B cell (primary cell): ENCODE measurements around the gene PGF. TPM values are rescaled to one million over a fixed set of nuclear protein-coding genes. Genes with fewer than 3 reads are reported as not detected.

Experiments used
- ATAC-seq: fragments of 200-7000 bp; cut with Tn5 transposase; one replicate; pipeline ENCODE4 v1.10.0; 2021; ENCODE audit warnings: low read depth, mild to moderate bottlenecking, moderate number of reproducible peaks, moderate library complexity
- CTCF ChIA-PET: fragments of 350-600 bp; sonication (Branson Sonifier 250); formaldehyde crosslinking; loops from one replicate; lab custom pipeline; 2021; ENCODE audit warnings: antibody characterized with exemption, inconsistent platforms; lab: Charles Lee
- POLR2A ChIA-PET: fragments of 350-600 bp; sonication (Branson Sonifier 250); formaldehyde crosslinking; loops from one replicate; lab custom pipeline; 2021; ENCODE audit warnings: antibody characterized with exemption; lab: Charles Lee
- DNase-seq: peaks from one replicate; pipeline ENCODE4 v3.0.0; 2013
- H2AFZ ChIP-seq: 2 replicates; pipeline ENCODE4 v1.6.1; 2012; ENCODE audit warnings: mild to moderate bottlenecking, low read depth, low read length; ENCODE audit not compliant: insufficient read depth, poor library complexity, severe bottlenecking
- H3K27ac ChIP-seq, 2 donors: 1 replicate in 1 of 2; 2 replicates in 1 of 2; pipeline ENCODE4 v1.5.1; 2012 to 2013; ENCODE audit warnings: low read length in 2 of 2, mild to moderate bottlenecking in 2 of 2, moderate library complexity in 1 of 2
- H3K27me3 ChIP-seq, 4 experiments: fragments of 200-600 bp in 1 of 4; sonication (generic) in 1 of 4; replicated peaks in 1 of 4; 1 replicate in 2 of 4; 2 replicates in 2 of 4; pipeline versions ENCODE4 v1.6.1 to v1.7.0; 2013 to 2016; ENCODE audit warnings: low read length in 3 of 4, mild to moderate bottlenecking in 2 of 4, mixed read lengths in 1 of 4, moderate library complexity in 1 of 4; ENCODE audit not compliant: insufficient read depth in 4 of 4, control insufficient read depth in 3 of 4; ENCODE audit errors: control extremely low read depth in 1 of 4
- H3K36me3 ChIP-seq, 2 experiments: replicated peaks in 1 of 2; 1 replicate in 1 of 2; 2 replicates in 1 of 2; pipeline versions ENCODE4 v1.6.1 to v1.7.1; 2013; ENCODE audit warnings: low read length in 1 of 2; ENCODE audit not compliant: insufficient read depth in 2 of 2, control insufficient read depth in 1 of 2; ENCODE audit errors: control extremely low read depth in 1 of 2, extremely low read depth in 1 of 2
- H3K4me1 ChIP-seq, 2 donors: fragments of 200-600 bp in 1 of 2; sonication (generic) in 1 of 2; 1 replicate in 1 of 2; 2 replicates in 1 of 2; pipeline versions ENCODE4 v1.5.1 to v1.6.1; 2013 to 2017; ENCODE audit warnings: low read length in 2 of 2; ENCODE audit not compliant: control insufficient read depth in 2 of 2, insufficient read depth in 2 of 2
- H3K4me2 ChIP-seq: replicated peaks from 2 replicates; pipeline ENCODE3; 2012; ENCODE audit warnings: mild to moderate bottlenecking, low read depth, low read length; ENCODE audit not compliant: poor library complexity, severe bottlenecking
- H3K4me3 ChIP-seq, 5 experiments: fragments of 200-600 bp in 1 of 5; sonication (generic) in 1 of 5; 1 replicate in 3 of 5; 2 replicates in 2 of 5; pipeline versions ENCODE4 v1.5.1 to v1.7.0; 2011 to 2016; ENCODE audit warnings: low read length in 4 of 5, mild to moderate bottlenecking in 4 of 5, low read depth in 2 of 5, control low read depth in 1 of 5, moderate library complexity in 1 of 5; ENCODE audit not compliant: insufficient read depth in 1 of 5; ENCODE audit errors: control extremely low read depth in 1 of 5, extremely low read depth in 1 of 5
- H3K79me2 ChIP-seq: fragments of 200-600 bp; sonication (generic); one replicate; pipeline ENCODE4 v1.6.0; 2016; ENCODE audit warnings: low read length; ENCODE audit not compliant: control insufficient read depth, insufficient read depth
- H3K9ac ChIP-seq: fragments of 200-600 bp; sonication (generic); 2 replicates; pipeline ENCODE4 v1.6.1; 2017; ENCODE audit warnings: mild to moderate bottlenecking, low read length, moderate library complexity
- H3K9me3 ChIP-seq, 3 donors: one replicate each; pipeline versions ENCODE4 v1.6.1 to v1.7.1; 2013; ENCODE audit warnings: low read length in 2 of 3; ENCODE audit not compliant: control insufficient read depth in 2 of 3, insufficient read depth in 1 of 3; ENCODE audit errors: control extremely low read depth in 1 of 3
- H4K20me1 ChIP-seq: 2 replicates; pipeline ENCODE4 v1.6.0; 2012; ENCODE audit warnings: mild to moderate bottlenecking, low read length; ENCODE audit not compliant: insufficient read depth, control insufficient read depth, poor library complexity, severe bottlenecking
- H3K27ac Mint-ChIP-seq: one replicate; pipeline ENCODE4 v1.8.0; 2021; ENCODE audit warnings: mixed read lengths
- H3K27me3 Mint-ChIP-seq: one replicate; pipeline ENCODE4 v1.8.0; 2021; ENCODE audit warnings: mixed read lengths
- H3K4me1 Mint-ChIP-seq: one replicate; pipeline ENCODE4 v1.8.0; 2021; ENCODE audit warnings: mixed read lengths
- H3K4me3 Mint-ChIP-seq: one replicate; pipeline ENCODE4 v1.8.0; 2021; ENCODE audit warnings: mixed read lengths
- H3K9me3 Mint-ChIP-seq: one replicate; pipeline ENCODE4 v1.8.0; 2022; ENCODE audit warnings: mixed read lengths; ENCODE audit not compliant: insufficient read depth
- EZH2 ChIP-seq: IDR thresholded peaks from 2 replicates; pipeline ENCODE4 v1.6.1; 2012; ENCODE audit warnings: borderline replicate concordance, low read depth, mild to moderate bottlenecking, moderate library complexity, low read length; ENCODE audit not compliant: insufficient read depth, poor library complexity, severe bottlenecking
- WGBS: methylation state at CpG from one replicate; pipeline ENCODE4 v1.1.5; 2013; ENCODE audit warnings: missing lambda C conversion rate; ENCODE audit not compliant: insufficient coverage; 5-methylcytosine and 5-hydroxymethylcytosine counted together
- intact Hi-C: fragments of 100-400 bp; cut with micrococcal nuclease; formaldehyde crosslinking; loops from one replicate; pipeline ENCODE4 v1.10.0; 2022
- polyA plus RNA-seq: library from polyadenylated mRNA; depleted of rRNA; stranded (reverse); fragments of >200 nt; gene quantifications from 2 replicates; pipeline ENCODE4 v1.2.3, GENCODE V29; 2012
- total RNA-seq, 2 donors: library from RNA; stranded (reverse); fragments of 120-200 nt in 1 of 2; gene quantifications; 1 replicate in 1 of 2; 2 replicates in 1 of 2; pipeline versions ENCODE4 v1.2.3 to v1.2.4, GENCODE V29; 2013 to 2022
- TF ChIP-seq, protein P1 (sequence below): fragments of 200-600 bp; IDR thresholded peaks from one replicate; pipeline ENCODE4 v1.8.0; 2022; ENCODE audit warnings: antibody characterized with exemption, mild to moderate bottlenecking

PGF gene
- total and polyA plus RNA-seq, 2 donors (not counting 1 experiment from before 2014, with no cell fraction given), result 0.07 to 0.47 TPM

DNA sequence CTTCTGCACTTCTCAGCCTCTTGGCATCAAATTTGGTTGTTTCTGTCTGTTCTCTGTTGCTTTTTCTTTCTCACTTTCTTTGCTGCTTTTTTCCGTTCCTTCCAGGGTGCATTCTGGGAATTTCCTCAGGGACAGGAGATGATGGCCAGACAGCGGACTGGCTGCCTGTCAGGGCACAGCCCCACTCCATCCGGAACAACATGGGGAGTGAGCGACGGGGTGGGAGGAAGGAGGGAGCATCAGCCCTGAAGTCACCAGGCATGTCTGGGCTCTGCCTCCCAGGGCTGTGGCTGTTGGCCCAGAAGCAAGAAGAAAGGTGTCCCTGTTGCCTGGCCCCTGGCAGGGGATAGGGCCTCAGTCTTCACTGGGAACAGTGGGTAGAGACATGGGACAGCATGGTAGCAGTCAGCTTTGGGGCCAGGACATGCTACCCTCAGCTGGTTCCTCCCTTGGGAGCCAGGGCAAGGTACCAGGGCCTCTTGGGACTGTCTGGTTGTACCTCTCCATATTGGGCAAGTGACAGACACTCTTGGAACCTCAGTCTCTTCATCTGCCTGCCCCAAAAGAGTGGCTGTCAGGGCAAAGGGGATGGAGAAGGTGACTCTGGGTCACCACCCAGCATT lies 8.6 kb downstream of the PGF start:
- no peaks in the 10 kb centered on the region for H4K20me1 ChIP-seq
- Mint-ChIP-seq H3K4me3 (peak overlapping the region; percentile 42), H3K27ac (no peak overlapping the region), H3K9me3 (no peaks in the 10 kb centered on the region), H3K4me1 (peaks cover 27% of the 10 kb centered on the region), H3K27me3 (peaks cover 3% of the 10 kb centered on the region)
- DNase-seq, result no peak
- intact Hi-C loops, result loop anchor here (1.0 to 10.0 kb wide), 3 partner anchors 56 to 358 kb away; partner anchors contain the start of gene EIF2B2
- WGBS, result 68% methylated on average over 5 of the region's 5 CpGs
- CTCF ChIA-PET, result interaction anchor here (0.9 to 6.7 kb wide), 17 partner anchors 9 to 357 kb away, joined by 3 to 71 read pairs (median 6); no protein-coding TSS in a partner anchor
- H3K4me2 ChIP-seq, result peak overlapping the region; percentile 56
- peak overlapping the region; percentile 63 for H2AFZ ChIP-seq
- H3K79me2 ChIP-seq, result no peaks in the 10 kb centered on the region
- no peak overlapping the region for H3K9ac ChIP-seq
- POLR2A ChIA-PET, result no interaction called here
- H3K9me3 ChIP-seq, result no peaks in the 10 kb centered on the region
- peaks cover 24 to 28% of the 10 kb centered on the region in 2 donors for H3K4me1 ChIP-seq
- no peak for TF ChIP-seq EZH2
- TF ChIP-seq, protein P1, sequence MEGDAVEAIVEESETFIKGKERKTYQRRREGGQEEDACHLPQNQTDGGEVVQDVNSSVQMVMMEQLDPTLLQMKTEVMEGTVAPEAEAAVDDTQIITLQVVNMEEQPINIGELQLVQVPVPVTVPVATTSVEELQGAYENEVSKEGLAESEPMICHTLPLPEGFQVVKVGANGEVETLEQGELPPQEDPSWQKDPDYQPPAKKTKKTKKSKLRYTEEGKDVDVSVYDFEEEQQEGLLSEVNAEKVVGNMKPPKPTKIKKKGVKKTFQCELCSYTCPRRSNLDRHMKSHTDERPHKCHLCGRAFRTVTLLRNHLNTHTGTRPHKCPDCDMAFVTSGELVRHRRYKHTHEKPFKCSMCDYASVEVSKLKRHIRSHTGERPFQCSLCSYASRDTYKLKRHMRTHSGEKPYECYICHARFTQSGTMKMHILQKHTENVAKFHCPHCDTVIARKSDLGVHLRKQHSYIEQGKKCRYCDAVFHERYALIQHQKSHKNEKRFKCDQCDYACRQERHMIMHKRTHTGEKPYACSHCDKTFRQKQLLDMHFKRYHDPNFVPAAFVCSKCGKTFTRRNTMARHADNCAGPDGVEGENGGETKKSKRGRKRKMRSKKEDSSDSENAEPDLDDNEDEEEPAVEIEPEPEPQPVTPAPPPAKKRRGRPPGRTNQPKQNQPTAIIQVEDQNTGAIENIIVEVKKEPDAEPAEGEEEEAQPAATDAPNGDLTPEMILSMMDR, result peak; percentile 72
- H3K36me3 ChIP-seq, result no peaks in the 10 kb centered on the region
- H3K4me3 ChIP-seq, result no peak overlapping the region
- no peaks in the 10 kb centered on the region for H3K27me3 ChIP-seq
- H3K27ac ChIP-seq, result no peak overlapping the region
- peak; percentile 15 for ATAC-seq
